GM18870 (cell line): Measurements from ENCODE around the gene NBEAL2.
A peak's percentile ranks its signal among the peaks of the same experiment; 100 is the strongest.

Experiments
- ATAC-seq: cut with Tn5 transposase; IDR thresholded peaks from one replicate; pipeline ENCODE4 v1.9.1; 2021; ENCODE audit warnings: moderate library complexity; ENCODE audit not compliant: unreplicated experiment

NBEAL2 gene, protein sequence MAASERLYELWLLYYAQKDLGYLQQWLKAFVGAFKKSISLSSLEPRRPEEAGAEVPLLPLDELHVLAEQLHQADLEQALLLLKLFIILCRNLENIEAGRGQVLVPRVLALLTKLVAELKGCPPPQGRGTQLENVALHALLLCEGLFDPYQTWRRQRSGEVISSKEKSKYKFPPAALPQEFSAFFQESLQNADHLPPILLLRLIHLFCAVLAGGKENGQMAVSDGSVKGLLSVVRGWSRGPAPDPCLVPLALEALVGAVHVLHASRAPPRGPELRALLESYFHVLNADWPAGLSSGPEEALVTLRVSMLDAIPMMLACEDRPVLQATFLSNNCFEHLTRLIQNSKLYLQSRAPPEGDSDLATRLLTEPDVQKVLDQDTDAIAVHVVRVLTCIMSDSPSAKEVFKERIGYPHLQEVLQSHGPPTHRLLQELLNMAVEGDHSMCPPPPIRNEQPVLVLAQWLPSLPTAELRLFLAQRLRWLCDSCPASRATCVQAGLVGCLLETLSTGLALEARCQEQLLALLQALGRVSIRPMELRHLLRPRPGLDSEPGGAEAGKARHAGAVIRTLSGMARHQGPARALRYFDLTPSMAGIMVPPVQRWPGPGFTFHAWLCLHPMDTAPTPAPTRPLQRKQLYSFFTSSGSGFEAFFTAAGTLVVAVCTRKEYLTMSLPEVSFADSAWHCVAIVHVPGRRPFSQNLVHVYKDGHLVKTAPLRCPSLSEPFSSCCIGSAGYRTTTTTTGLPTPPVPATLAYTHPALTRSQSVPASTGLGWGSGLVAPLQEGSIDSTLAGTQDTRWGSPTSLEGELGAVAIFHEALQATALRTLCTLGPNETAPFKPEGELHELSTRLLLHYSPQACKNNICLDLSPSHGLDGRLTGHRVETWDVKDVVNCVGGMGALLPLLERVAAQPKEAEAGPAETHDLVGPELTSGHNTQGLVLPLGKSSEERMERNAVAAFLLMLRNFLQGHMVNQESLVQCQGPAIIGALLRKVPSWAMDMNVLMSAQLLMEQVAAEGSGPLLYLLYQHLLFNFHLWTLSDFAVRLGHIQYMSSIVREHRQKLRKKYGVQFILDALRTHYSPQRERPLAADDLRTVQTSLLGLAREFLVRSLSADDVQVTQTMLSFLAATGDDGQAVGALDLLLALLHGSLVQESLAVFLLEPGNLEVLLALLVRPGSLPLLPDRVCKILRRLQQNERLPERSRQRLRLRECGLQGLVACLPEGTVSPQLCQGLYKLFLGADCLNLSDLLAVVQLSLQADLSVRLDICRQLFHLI (N-terminal part only)

DNA sequence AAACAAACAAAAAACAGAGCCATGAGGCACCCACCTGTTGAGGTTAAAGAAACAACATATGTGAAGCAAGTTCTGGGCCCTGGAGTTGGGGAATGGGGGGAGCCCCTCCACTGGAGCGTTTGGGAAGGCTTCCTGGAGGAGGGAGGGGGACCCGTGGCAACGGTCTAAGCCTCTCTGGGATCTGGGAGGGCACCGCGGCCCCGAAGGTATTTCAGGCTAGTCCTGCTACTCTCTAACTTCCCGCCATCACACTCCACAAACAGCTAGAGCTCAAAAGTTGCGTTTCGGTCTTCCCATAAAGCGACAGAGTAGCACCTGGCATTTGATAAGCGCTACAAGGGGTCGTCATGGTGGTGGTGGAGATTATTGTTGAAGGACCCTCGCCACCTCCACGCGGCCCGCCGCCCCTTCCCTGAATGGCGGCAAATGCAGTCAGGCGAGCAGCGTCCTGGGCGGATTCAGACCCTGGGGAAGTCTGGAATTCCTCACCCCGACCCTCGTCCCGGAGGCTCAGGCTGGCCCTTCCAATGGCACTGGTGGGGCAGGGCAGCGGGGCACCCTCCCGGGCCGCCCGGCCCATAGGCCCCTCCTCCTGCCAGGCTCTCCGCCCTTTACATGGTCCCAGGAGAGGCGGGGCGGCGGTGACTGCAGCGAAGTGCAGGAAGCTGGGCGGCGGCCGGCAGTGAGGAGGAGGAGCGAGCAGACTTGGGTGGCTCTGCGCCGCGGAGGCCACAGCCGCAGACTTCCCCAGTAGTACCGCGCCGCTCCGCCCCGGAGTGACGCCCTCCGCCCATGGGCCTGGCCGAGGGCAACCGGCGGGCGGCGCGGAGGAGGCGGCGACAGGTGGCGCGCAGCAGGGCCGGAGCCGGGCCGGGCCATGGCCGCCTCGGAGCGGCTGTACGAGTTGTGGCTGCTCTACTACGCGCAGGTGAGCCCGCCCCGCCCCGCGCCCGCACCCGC is at the start of gene NBEAL2:
Gene NBEAL2 (plus strand): TSS at position 682 of the 960 bp plus-strand sequence. CDS start 196 bp downstream, at position 878.
- peak; percentile 48 for ATAC-seq

DNA sequence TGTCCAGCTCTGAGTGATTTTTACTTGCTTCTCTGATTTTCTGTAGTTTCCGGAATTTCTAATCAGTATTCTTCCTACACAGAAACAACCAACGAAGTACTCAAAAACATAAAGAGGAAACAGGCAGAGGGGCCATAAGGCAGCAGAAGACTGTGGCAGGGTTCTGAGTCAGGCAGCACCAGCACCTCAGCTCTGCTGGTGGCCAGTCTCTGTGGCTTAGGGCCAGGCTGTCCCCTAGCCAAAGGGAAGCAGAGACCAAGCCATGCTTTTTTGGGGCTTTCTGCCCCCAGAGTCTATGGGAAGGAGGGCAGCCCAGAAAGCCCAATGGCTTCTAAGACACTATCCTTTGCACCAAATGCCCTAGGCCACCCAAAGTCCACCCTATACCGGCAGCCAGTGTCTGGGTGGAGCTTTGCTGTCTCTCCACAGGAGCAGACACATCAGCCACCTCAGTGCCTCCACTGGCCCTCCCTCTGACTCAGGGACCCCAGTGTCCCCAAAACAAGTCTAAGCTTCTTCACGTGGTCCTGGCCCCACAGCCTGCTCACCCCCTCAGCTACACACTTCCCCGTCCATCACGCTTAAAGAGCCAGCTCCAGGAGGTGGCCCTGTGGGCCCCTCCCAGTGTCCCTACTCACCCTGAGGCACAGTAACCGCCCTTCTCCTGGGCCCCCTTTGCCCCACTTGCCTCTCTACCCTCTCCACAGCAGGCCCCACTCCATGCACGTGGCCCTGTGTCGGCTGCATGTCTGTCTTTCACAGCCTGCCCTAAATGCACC is 49.1 kb upstream of the NBEAL2 start:
- no peak for ATAC-seq

DNA sequence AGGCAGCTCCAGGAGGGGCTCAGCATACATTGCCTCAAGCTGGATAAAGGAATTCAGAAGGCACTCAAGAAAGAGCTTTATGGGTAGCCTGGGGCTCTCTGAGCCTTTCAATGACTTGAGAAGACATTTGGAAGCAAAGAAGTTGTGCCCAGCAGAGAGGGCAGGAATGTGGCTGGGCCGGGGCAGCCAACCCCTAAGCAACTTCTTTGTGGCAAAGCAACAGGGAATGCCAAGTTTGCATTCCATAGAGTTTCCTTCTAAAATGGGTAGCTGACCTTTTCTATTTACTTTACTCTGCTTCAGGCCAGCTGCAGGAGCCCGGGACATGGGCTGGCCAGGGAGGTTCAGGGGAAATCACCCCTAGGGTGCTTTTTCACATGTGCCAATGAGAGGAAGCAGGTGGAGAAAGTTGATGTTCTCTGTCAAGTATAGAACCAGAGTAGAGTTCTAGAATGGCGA is 48.5 kb upstream of the NBEAL2 start:
- ATAC-seq, result no peak

DNA sequence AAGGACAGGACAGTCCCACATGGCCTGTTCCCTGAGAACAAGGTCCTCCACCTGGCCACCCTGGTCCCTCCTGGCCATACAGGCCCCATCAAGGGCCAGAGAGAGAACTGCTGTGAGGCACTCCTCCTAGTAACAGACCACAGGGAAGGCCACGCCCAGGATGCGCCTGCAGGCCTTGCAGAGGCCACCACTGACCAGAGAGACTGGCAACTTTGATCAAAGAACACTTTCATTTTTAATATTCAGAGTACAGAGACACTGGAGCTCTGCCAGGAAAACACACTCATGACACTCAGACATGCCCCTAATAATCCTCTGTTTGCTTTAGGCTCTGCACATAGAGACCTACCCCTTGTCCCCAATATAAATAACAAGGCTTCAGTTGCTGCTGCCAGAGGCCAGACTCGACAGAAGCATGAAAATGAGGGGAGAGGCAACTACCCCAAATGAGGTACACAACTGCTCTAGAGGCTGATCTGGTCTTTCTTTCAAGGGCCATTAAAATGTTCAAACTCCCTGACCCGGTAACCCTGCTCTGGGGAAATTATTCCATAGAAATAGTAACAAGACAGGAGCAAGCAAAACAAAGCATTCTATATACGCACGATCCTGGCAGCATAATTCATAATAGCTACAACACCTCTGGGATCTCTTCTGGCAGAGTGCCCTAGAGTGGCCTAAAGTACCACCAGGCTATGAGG is 47.7 kb upstream of the NBEAL2 start:
- no peak for ATAC-seq

DNA sequence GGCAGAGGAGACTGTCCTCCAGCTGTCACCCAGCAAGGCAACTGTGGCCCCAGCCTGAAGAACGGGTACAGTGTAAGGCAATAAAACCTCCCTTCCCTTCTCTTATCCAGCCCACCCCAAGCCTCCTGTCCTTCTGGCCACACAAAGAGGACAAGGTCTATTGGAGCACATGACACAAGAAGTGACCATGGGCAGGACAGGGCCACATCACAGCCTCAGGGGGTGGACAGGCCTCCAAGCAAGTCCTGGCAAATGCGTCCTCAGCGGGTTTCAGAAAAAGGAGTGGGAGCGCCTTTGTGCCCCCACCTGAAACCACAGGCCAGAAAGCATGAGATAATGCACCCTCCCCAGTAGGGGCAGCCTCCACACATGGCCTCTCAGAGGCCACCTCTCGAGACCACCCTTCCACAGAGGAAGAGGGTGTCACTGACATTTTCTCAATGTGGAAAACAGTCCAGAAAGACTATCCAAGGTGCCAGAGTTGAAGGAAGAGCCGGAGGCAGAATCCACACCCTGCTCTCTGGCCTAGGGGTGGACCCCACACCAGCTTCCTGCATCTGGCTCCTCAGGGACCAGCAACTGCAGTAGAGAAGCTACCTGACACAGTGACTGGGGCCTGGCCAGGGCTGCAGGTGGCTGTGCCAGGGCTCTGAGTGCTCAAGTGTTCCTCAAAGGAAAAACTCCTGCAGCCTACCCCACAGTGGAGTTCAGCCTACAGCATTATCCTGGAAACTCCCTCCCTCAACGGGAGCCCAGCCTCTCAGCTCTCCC is 46.8 kb upstream of the NBEAL2 start:
- ATAC-seq, result no peak

DNA sequence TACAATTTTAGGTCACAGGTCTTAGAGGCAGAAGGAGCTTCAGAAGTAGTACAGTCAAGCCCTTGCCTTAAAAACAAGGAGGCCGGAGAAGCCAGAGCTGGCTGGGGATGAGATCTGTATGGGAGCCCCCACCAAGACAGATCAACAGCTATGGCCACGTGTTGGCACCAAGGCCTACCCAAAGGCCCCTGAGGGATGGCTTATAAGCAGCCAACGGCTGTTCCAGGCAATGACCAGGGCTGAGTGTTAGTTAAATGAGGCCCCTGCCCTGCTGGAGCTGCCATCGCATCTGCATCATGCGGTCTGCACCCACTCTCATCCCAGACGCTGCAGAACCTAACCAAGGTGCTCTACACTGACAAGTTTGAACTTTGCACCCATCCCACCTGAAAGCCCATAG is 46.2 kb upstream of the NBEAL2 start:
- no peak for ATAC-seq

DNA sequence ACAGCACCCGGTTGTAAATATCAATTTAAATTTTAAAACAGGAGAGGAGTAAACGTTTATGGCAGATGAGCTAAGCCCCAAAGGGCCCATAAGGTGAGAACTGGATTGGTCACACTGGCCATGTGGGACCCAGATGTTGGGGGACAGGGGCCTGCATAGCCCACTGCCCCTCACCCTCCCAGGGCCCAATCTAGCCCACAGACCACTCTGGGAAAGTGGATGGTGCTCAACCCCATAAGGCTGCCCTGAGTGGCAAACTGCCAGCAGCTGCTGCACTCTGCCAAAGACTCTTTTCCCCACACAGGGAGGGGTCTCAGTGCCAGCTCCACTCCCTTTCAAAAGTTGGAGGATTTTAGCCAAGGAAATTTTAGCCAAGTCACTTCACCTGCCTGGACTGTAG is 45.4 kb upstream of the NBEAL2 start:
- no peak for ATAC-seq

DNA sequence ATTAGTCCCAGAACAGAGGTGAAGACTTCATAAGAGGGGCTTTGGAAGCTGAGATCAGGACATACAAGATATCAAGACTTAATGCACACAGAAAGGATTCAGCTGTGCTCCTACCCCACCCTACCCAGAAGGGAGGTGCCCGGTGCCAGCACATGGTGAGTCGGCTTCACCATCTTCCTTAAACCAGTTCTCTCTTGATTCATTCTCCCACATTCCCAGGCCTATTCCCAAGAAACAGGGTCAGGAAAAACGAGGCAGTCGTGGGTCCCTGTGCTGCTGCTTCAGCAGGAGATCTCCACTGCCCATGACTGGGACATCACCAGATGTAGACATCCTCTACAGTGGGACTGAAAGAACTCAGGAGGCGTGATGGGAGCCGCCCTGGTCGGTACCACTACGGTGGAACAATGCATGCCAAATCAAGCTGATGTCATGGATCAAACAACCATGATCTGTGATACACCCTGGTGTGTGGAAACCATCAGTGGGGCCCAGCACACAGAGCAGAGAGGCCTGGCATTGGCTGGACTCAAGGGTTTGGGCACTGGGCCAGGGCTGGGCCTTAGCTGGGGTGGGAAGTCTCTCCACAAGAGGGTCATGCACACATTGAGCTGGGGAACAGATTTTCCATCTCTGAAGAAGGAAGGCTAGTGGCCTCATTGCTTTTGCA is 44.8 kb upstream of the NBEAL2 start:
- no peak for ATAC-seq

DNA sequence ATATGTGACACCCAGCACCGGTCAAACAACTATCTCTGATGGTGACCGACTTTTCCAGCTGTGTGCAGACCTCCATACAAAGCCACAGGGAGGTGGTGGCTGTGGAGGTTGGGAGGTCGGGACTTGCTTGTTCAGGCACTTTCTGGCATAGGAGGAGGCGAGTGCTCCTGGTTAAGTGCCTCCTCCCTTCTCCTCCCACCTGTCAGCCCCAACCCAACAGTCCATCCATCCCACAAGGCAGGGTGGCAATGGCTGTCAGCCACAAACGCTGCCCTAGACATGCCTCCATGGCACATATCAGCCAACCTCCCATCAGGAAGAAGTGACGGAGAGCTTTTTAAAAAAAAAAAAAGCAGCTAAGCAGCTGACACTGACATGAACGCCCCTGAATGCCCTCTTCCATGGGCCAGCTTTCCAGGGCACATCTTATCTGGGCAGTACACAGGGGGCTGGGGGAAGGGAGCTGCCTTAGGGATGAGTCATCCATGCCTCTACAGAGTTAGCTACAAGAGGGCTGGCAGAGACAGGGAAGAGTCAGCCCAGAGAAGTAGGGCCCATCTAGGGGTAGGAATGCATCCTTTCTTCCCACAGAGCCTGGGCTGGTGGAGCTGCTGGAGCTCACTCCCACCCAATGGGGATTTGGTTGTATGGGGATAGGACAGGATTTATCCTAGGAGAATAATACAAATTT is 44.2 kb upstream of the NBEAL2 start:
- ATAC-seq, result no peak

DNA sequence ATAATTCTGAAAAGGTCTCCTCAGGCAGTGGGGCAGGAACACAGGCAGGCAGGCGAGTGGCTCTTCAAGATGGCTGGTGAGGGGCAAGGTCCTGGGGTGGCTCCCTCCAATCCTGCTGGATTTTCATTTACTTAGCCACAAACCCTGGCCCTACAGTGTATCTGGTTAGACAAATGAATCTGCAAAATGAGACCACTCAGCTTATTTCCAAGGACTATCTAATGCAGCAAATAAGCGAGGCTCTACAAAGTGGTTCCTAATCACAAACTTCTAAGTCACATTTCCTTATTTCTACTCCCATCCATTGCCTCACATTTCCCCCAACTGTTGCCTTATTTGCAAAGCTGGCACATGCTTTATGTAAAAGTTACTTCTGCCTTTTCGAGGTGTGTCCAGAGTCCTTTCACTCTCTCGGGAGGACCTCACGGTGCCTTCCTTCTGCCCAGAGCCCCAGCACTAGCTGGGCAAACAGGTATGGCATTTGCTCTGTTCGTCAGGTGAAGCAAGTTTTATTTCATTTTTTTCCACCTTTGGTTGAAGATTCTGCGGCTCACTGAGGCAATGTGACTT is 43.4 kb upstream of the NBEAL2 start:
- no peak for ATAC-seq

DNA sequence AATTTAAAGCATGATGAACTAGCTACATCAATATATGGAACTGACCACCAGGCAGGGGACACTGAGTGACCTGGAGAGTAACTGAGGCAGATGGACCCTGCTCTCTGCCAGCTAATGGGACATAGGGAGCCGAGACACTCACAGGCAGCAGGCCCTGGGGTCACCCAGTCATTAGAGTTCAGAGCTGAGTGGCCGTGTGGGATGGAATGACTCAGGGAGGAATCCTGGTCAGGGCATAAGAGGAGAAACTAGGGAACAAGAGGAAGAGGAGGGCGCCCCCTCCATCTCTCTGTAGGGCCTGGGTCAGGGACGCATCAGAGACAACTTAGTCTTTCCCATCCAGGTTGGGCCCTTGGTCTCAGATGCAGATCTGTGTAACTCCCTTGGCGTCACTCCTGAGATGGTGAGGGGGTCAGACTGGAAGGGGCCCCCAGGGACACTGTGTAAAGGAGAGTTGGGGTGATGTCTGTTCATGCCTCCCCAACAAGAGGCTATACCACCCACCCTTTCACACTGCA is 42.7 kb upstream of the NBEAL2 start:
- ATAC-seq, result no peak

DNA sequence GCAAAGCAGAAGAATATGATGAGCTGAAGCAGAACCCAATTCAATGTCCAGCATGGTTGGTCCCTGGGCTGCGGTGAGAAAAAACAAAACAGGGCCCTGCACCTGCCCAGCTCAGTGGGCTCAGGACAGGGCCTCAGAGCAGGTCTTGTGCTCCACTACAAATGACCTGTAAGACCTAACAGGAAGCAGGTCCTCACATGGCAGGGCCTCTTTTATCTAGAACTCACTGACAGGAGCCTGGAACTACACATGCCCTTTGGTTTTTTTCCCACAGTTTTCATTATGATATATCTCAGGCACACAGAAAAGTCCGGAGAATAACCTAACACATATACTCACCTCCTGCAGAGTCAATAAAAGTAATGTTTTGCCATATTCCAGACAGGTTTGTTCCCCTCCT is 41.3 kb upstream of the NBEAL2 start:
- ATAC-seq, result no peak

DNA sequence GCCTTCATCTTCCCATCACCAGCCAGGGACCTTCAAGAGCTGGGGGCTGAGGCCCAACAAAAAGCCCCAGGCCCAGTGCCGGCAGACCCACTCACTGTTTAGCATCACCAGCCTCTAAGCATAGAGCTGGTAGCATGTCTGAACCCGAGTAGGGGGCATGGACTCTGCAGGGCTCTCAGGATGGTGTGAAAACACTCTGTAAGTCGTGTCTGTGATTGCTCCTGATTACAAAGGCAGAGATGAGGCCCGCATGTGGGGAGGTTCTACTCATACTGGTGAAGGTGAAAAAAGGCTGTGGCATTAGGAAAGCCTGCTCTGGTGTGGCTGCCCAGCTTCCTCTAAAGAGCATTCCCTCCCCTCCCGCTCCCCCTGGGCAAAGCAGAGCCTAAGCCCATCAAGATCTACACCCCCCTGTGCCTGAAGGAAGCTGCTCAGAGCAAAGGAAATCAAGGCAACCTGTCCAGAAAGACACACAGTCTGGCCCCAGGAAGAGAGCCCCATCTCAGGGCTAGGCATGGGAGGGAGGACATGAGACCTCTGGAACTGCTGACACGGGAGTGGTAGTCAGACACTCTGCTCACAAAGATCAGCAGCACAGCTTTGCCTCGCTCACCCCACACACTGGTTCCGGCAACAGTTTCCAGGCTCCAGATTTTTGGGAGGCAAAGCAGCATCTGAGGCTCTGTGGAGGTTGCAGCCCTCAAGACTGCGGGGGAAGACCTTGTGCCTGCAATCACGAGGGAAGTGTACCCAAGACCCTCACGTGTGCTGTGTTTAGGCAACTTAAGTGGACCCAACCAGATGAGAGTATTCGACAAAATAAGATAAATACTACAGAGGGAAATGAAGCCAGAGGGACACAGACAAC is 39.7 kb upstream of the NBEAL2 start:
- ATAC-seq, result no peak

DNA sequence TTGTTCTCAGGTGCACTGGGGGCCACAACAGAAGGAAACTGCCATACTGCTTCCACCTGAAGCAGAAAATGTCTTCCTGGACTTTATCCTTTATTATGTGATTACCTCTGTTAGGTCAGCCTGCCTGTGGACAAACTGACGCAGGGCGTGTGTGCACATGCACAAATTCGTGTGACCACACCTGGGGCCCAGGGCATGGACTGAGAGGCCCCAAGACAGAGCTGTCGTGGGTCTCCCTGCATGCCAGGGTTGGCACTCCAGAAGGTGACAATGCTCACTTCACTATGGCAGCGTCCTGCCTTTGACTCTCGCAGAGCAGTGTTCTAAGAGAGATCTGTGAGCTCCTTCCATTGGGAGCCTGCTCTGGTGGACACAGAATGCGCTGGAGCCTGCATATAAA is 37.4 kb upstream of the NBEAL2 start:
- ATAC-seq, result no peak
